GM19372 (cell line): ENCODE results near the gene PPIE.

ENCODE experiments used
- ATAC-seq: cut with Tn5 transposase; IDR thresholded peaks from one replicate; pipeline ENCODE4 v1.9.1; 2021; ENCODE audit warnings: mild to moderate bottlenecking, low read depth, moderate library complexity; ENCODE audit not compliant: unreplicated experiment

PPIE gene

DNA sequence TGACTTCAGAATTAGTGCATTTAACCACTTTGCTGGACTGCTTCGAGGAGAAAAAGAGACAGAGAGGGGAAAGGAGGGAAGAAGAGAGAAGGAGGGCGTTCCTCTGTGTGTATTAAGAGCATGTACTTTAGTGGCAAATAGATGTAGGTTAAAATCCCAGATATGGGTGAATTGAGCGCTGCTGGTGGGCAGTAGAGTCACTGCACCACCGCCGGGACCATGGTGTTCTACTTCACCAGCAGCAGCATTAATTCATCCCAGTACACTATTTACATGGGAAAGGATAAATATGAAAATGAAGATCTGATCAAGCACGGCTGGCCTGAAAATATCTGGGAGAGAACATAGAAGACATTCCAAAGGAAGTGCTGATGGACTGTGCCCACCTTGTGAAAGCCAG is 20.9 kb upstream of the PPIE start:
- no peak for ATAC-seq

DNA sequence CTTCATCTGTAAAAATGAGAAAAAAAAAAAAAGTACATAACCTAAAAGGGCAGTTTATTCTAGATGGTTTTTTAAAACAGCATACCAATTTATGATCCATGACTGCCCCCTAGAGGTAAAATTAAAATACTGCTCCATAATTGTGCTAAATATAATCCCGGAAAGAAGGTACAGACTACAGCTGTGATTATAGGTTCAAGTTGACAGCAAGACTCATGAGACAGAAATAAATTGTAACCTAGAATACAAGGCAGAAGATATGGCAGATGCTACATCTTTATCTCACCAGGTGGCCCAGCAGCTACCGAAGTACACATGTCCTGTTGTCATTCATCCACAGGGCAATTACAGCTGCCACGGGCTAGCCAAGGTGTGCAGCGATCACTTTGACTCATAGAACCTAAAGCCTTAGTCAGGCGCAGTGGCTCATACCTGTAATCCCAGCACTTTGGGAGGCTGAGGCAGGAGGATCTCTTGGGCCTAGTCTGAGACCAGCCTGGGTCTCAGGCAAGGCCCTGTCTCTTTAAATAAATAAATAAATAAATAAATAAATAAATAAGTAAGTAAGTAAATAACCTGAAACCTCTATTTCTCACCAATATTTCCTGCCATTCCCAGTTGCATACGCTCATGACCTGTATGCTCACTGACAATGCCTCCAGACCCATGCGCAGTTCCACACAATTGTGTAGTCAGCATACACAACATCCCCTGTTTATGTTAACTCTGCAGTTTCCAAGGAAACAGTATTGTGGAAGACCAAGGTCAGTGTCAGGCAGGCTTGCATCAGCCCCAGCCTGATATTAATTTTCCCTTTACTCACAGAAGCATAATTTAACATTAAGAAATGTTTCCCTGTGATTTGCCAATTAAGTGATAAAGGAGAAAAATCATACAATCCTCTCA is 18.3 kb upstream of the PPIE start:
- ATAC-seq, result no peak

DNA sequence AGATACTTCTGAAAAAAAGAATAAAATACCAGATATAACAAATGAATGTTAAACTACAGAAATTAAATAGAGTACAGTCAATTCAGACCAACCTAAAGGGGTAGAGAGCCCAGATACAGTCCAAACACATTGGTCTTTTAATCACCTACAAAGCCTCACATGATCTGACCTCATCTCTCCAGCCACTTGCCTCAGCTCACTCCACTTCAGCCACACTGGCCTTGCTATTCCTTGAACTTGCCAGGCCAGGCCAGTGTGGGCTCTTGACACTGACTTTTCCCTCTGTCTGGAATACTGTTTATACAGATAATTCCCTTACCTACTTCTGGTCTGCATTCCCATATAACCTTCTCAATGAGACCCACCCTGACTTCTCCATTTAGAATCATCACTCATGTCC is 17.0 kb upstream of the PPIE start:
- no peak for ATAC-seq

DNA sequence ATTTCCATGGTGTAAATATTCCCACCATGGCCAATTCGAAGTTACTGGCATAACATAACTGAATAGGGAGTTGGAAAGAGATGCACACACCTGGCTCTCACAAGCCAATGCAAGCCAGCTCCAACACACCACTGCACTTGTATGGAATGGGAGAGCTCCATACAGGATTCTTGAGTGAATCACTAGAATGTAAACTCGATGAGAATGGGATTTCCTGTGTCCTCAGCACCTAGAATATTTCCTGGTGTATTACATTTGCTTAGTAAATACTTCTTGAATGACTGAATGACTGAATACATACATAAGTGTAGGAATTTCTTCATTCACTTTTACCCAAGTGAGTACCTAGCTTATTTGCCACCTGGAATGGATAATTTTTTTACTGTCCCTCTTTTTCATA is 16.2 kb upstream of the PPIE start:
- no peak for ATAC-seq

DNA sequence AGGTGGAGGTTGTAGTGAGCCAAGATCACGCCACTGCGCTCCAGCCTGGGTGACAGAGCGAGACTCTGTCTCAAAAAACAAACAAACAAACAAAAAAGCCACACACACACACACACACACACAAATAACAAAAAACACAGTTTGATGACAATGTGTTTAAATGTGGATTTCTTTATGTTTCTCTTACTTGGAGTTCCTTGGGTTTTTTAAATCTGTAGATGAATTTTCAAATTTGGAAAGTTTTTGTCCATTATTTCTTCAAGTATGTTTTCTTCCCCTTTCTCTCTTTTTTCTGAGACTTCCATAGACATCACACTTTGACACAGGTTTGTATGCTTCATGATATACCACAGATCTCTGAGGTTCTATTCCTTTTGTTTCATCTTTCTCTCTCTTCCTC is 12.1 kb upstream of the PPIE start:
- no peak for ATAC-seq

DNA sequence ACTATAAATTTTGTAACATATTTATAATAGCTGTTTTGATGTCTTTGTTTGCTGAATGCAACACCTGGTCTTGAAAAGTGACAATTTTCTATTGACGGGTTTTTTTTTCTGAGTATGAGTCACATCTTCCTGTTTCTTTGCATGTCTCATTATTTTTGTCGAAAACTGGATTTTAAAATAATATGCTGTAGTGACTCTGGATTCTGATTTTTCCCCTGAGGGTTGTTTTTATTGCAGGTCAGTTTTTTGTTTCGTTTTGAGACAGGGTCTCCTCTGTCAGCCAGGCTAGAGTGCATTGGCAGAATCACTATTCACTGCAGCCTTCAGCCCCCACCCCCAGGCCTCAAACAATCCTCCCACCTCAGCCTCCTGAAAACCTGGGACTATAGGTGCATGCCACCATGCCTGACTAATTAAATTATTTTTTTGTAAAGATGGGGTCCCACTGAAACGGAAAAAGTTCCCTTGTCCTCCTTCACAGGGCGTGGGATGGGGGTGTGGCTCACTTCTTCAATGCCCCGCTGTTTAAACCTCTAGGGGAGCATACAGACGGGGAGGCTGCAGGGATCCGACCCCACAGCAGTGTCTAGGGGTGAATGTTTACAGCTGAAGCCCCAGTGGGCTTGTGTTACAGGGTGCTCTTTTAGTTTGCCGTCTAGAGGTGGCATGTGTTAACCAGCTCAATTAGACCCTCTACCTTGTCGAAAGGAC is 11.3 kb upstream of the PPIE start:
- no peak for ATAC-seq

DNA sequence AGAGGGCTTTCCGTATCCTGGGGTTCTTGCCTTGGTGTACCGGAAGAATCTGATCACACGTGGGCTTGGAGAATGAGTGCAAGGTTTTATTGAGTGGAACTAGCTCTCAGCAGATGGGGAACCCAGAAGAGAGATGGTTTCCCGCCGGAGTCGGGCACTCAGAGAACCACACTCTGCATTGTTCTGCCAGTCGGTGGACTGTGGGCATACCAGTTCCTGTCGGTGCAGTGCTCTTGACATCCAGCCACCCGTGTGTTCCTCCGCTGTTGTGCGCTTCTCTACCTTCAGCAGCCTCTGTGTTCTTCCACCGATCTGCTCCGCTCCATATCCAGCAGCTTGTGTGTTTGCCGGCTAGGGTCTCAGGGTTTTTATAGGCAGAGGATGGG is 10.8 kb upstream of the PPIE start:
- no peak for ATAC-seq

DNA sequence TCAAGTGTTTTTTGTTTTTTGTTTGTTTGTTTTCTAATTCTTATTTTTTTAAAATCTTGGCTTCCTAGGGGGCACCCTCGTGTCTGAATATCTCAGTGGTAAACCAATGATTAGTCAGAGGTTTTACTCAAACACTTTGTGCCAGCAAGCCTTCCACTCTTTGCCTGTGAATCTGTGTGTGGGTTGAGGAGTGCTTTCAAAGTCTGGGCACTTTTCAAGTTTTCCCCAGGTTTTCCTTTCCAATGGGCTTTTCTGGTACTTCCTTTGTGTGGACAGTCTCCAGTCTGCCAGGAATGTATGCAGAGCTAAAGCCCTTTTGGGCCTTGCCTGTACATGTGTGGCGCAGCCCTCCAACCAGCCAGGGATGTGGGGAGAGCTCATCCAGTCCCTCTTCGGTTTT is 9.7 kb upstream of the PPIE start:
- no peak for ATAC-seq

DNA sequence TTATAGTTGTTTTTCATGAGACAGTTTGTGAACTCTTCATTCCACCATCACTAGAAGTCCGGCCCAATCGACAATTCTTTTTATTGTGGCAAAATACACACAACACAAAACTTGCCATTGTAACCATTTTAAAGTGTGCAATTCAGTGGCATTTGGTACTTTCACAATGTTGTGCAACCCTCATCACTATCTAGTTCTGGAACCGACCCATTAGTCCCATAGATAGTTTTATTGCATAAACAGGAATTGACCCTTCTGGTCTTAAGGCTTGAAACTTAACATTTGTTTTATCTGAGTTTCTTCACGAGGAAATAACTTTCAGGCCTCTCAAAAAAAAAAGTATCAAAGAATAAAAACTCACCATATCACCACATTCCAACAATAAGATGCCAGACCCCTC is 8.8 kb upstream of the PPIE start:
- ATAC-seq, result no peak

DNA sequence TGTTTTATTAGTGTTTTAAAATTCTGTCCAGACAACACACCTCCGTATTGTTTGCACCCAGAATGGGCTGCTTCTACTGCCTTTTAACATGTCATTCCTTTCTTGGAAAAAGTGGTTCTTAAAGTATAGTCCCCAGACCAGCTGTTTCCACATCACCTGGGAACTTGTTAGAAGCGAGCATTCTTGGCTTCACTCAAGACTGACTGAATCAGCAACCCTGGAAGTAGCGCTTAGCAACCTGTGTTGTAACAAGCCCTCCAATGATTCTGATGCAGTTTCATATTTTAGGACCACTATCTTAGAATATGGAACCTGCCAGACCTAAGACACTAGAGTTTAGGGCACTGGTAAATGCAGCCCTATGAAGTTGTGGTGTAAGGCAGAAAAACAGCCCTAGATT is 6.0 kb upstream of the PPIE start:
- ATAC-seq, result no peak

DNA sequence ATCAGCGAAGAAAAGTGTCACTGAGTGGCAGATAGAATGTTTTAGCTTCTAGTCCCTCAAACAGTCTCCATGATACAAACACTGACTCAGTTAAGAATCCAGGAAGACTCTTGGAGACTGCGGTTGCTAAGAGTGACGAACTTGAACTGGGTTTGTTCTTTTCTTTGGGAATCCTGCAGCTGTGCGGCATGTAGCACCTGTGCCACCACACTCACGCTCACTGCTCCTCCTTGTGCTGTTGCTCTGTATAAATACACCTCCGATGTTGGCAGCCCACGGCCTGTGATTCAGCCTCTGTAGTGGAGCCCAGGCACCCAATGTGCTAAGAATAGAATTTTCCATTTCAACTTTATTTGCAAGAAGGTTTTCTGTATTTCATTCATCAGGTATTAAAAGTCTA is 5.5 kb upstream of the PPIE start:
- no peak for ATAC-seq

DNA sequence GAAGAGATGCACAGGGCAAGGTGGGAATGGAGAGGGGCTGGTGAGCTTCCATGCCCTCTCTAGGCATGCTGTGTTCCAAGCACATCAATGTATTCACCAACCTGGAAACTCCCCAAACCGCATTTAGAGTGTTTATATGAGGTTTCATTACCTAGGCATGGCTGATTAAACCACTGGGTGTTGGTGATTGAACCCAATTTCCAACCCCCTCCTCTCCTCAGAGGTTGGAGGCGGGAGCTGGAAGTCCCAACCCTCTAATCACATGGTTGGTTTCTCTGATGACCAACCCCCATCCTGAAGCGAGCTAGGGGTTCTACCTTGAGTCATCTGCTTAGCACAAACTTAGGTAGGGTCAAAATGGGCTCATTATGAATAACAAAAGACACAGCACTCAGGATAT is 3.0 kb upstream of the PPIE start:
- no peak for ATAC-seq

DNA sequence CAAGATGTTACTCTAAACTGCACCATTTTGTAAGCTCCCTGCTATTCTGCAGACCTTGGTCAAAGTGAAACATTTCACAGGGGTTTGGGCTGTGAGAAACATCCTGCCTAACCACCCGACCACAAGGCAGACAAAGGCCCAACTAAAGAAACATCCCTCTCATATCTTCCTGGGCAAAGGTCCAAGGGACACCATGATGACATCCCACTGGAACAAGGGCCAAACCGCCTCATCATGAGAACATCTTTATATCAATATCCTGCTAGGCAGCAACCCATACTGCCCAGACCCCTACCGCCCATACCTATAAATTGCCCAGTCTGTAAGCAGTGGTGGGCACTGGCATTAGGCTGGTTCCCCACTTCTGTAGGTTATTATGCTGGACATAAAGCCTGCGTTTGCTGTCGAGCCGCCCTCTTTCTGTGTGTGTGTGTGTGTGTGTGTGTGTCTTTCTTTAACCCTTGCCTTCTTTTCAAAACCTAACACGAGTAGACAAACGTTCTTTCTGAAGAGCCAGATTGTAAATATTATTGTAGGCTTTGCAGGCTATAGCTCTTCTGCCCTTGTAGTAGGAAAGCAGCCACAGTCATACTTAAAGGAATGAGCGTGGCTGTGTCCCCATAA is 1.0 kb upstream of the PPIE start:
- ATAC-seq, result no peak

DNA sequence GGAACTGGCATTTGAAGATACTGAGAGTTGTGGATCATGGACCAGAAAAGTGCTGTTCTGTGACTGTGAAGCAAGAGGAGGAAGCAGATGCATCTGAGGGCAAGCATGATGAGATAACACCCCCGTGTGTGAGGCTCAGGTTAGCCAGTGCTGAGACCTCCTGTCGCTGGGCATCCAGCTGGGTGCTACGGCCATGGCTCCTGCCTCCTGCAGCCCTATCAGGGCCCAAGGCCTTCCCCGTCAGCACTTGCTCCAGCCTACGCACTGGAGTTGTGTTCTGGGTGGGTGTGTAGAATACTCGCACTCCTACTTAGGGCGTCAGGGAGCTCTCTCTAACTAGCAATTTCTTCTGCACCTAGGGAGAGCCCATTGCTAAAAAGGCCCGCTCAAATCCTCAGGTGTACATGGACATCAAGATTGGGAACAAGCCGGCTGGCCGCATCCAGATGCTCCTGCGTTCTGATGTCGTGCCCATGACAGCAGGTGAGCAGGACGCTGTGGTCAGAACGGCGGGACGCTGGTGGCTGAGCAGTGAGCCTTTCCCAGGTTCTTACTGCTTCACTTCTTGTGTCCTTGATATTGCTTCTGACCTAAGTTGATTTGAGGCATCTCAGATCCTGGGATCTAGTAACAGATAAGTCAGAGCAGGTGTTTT is 6.5 kb downstream of the PPIE start:
- ATAC-seq, result no peak

DNA sequence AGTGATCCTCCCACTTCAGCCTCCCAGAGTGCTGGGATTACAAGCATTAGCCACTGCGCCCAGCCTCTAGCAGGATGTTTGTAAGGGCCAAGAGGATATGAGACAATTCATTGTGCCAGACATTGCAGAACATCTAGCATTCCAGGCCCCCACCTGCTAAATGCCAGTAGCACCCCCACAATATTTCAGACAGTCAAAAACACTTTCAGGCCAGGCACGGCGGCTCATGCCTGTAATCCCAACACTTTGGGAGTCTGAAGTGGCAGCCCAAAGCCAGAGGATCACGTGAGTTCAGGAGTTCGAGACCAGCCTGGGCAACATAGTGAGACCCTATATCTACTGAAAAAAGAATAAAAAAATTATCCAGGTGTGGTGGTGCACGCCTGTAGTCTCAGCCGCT is 12.9 kb downstream of the PPIE start:
- no peak for ATAC-seq

DNA sequence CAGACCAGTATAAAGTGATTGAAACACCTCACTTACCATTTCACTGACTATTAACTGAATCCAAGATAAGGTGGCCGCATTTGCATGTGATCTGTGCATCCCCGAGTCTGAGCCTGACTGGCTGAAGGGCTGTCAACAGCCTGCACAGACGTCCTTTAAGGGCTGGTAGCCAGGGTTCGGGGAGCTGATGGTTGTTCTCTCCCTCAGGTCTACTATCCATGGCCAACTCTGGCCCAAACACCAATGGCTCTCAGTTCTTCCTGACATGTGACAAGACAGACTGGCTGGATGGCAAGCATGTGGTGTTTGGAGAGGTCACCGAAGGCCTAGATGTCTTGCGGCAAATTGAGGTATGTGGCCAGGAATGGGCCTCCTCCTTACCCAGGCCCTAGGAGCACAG is 14.0 kb downstream of the PPIE start:
- no peak for ATAC-seq

DNA sequence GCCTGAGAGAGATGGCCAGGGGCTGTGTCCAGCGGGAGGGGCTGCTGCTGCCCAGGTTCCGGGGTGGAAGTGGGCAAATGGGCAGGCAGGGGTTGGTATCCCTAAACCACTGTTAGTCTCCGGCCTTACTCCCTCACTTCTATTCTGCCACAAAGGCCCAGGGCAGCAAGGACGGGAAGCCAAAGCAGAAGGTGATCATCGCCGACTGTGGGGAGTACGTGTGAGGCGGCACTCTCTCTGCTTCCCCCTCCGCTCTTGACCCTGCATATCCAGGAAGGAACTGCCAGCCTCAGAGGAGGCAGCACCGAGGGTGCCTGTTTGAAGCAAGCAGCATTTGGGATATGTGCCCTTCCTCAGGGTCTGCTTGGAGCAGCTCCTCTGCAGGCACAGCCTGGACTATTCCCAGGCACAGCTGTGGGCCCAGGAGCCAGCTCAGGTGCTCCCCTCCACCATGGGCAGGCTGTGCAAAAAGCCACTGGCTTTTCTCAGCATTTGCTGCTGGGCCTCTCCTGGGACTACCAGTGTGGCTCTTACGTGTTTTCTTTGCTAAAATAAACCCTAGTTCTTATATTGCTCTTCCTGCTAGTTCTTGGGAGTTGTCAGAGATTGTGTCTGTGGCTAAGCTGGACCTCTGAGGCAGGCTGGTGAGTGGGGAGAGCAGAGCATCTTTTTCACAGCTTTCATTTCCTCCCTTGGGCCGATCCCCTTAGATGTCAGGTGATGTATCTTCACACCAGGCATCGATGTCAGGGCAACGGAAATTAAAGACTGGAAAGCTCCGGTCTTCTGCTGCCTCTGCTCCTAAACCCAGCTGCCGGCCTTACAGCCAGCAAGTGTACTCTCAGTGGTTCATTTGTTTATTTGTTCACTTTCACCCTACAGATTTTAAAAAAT is 14.7 kb downstream of the PPIE start:
- ATAC-seq, result no peak

DNA sequence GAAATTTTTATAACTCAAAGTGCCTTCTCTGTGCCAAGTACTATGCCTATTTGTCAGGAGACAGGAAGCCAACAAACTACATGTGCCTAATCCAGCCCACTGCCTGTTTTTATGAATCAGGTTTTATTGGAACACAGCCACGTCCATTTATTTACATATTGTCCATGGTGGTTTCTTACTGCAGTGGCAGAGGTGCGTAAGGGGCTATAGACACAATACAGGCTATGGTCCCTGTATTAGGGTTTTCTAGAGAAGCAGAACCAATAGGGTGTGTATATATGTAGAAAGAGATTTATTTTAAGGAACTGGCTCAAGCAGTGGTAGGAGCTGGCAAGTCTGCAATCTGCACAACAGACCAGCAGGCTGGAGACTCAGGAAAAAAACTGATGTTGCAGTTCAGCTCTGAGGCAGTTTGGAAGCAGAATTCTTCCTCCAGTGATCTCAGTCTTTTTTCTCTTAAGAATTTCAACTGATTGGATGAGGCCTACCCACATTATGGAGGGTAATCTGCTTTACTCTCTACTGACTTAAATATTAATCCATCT is 15.4 kb downstream of the PPIE start:
- no peak for ATAC-seq

DNA sequence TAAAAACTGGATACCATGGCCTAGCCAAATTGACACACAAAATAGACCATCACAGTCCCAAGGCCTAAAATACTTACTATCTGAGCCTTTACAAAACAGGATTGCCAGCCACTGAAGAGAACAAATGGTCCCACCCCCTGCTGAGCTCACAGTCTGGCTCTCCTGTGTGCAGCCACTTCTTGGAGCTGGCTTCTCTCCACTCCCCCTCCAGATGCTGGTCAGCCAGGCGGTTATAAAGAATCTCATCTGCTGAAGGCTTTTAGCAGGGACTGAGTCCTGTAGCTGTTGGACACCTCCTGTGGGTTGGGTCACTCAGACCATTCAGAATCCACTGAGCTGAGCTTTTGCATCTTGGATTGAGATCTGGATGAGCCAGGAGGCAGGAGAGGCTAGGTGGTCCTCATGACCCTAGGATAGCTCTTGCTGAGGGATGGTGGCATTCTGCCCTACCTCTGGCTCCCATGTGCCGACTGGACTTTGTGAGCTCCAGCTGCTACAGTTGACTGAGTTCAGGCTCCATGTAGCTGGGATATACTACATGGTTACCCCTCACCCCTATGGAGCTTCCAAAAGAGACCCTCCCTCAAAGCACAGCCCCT is 16.3 kb downstream of the PPIE start:
- no peak for ATAC-seq
